Endothelial cell of umbilical vein (primary cell): Measurements from ENCODE around the gene YY1. TPM values are rescaled to one million over a fixed set of nuclear protein-coding genes. Genes with fewer than 3 reads are reported as not detected.

Experiments
- BruUV-seq: library from RNA; stranded (reverse); fragments of 400-500 nt; replicated peaks from 2 replicates; lab custom pipeline; 2021; lab: Mats Ljungman, UMichigan
- CTCF ChIA-PET: fragments of 300-600, 350-600 bp; sonication (Branson Sonifier 250); formaldehyde crosslinking; loops from one replicate; lab custom pipeline; 2021; ENCODE audit warnings: antibody characterized with exemption, inconsistent platforms; lab: Charles Lee
- POLR2A ChIA-PET: fragments of 300-600, 350-600 bp; sonication (Branson Sonifier 250); formaldehyde crosslinking; loops from one replicate; lab custom pipeline; 2021; ENCODE audit warnings: antibody characterized with exemption, inconsistent platforms; lab: Charles Lee
- DNase-seq: peaks from one replicate; pipeline ENCODE4 v3.0.0-alpha.2; 2011; ENCODE audit warnings: low read depth, low spot score
- FAIRE-seq: peaks from 2 replicates; lab custom pipeline; 2011; peaks lifted over from hg19 to GRCh38; lab: Jason Lieb, UNC
- H2AFZ ChIP-seq: 2 replicates; pipeline ENCODE4 v1.6.0; 2012; ENCODE audit warnings: low read depth, low read length, control low read depth, inconsistent platforms
- H3K27ac ChIP-seq: 2 replicates; pipeline ENCODE4 v1.5.1; 2011; ENCODE audit warnings: low read depth, mild to moderate bottlenecking, control low read depth, low read length, moderate library complexity; ENCODE audit not compliant: insufficient read depth
- H3K27me3 ChIP-seq, 2 experiments: 2 replicates each; pipeline versions ENCODE4 v1.6.0 to v1.6.1; 2011; ENCODE audit warnings: low read length in 2 of 2, mixed read lengths in 1 of 2; ENCODE audit not compliant: control insufficient read depth in 2 of 2, insufficient read depth in 2 of 2
- H3K36me3 ChIP-seq, 2 experiments: 2 replicates in 1 of 2; 3 replicates in 1 of 2; pipeline ENCODE4 v1.5.1; 2011; ENCODE audit warnings: low read length in 2 of 2, mild to moderate bottlenecking in 1 of 2, moderate library complexity in 1 of 2; ENCODE audit not compliant: control insufficient read depth in 2 of 2, insufficient read depth in 2 of 2; ENCODE audit errors: extremely low read depth in 1 of 2
- H3K4me1 ChIP-seq: 3 replicates; pipeline ENCODE4 v1.5.1; 2011; ENCODE audit warnings: mild to moderate bottlenecking, low read length; ENCODE audit not compliant: control insufficient read depth, insufficient read depth; ENCODE audit errors: extremely low read depth
- H3K4me2 ChIP-seq: 2 replicates; pipeline ENCODE4 v1.6.1; 2011; ENCODE audit warnings: low read length, control low read depth, mixed read lengths; ENCODE audit not compliant: insufficient read depth
- H3K4me3 ChIP-seq, 3 experiments: fragments of 200-600 bp in 1 of 3; sonication (generic), shearing (Covaris generic) in 1 of 3; replicated peaks in 1 of 3; 2 replicates each; pipeline ENCODE4 v1.5.1; 2011 to 2016; ENCODE audit warnings: control low read depth in 3 of 3, low read length in 3 of 3, mild to moderate bottlenecking in 2 of 3, inconsistent platforms in 1 of 3, low read depth in 1 of 3, moderate library complexity in 1 of 3; ENCODE audit not compliant: insufficient read depth in 1 of 3
- H3K79me2 ChIP-seq: 2 replicates; pipeline ENCODE4 v1.6.0; 2012; ENCODE audit warnings: low read length, inconsistent platforms; ENCODE audit not compliant: control insufficient read depth, insufficient read depth
- H3K9ac ChIP-seq: replicated peaks from 2 replicates; pipeline ENCODE3; 2011; ENCODE audit warnings: low read length, control low read depth; ENCODE audit not compliant: insufficient read depth; ENCODE audit errors: extremely low read depth
- H3K9me1 ChIP-seq: replicated peaks from 3 replicates; pipeline ENCODE4 v1.6.0; 2011; ENCODE audit warnings: mild to moderate bottlenecking, low read length; ENCODE audit not compliant: control insufficient read depth, insufficient read depth; ENCODE audit errors: extremely low read depth
- H3K9me3 ChIP-seq: replicated peaks from 2 replicates; pipeline ENCODE4 v1.5.1; 2012; ENCODE audit warnings: low read length, inconsistent platforms; ENCODE audit not compliant: control insufficient read depth, insufficient read depth
- H4K20me1 ChIP-seq: replicated peaks from 2 replicates; pipeline ENCODE3; 2011; ENCODE audit warnings: mild to moderate bottlenecking, low read length; ENCODE audit not compliant: control insufficient read depth, insufficient read depth; ENCODE audit errors: extremely low read depth
- EZH2 ChIP-seq: IDR thresholded peaks from 2 replicates; pipeline ENCODE4 v1.6.1; 2012; ENCODE audit warnings: borderline replicate concordance, low read depth, mild to moderate bottlenecking, moderate library complexity, low read length, inconsistent platforms; ENCODE audit not compliant: severe bottlenecking
- FOS ChIP-seq: IDR thresholded peaks from 2 replicates; pipeline ENCODE4 v1.6.1; 2011; ENCODE audit warnings: mild to moderate bottlenecking, low read length, moderate library complexity, borderline replicate concordance; ENCODE audit not compliant: insufficient read depth
- JUN ChIP-seq: IDR thresholded peaks from 2 replicates; pipeline ENCODE4 v1.6.1; 2011; ENCODE audit warnings: borderline replicate concordance, low read depth; ENCODE audit not compliant: insufficient read length, insufficient read depth
- MAX ChIP-seq: IDR thresholded peaks from 2 replicates; pipeline ENCODE4 v1.6.1; 2011; ENCODE audit not compliant: insufficient read depth, insufficient read length
- MYC ChIP-seq: IDR thresholded peaks from one replicate; pipeline ENCODE4 v1.6.1; 2011; ENCODE audit warnings: mild to moderate bottlenecking, low read depth, low read length
- POLR2AphosphoS5 ChIP-seq: IDR thresholded peaks from 2 replicates; pipeline ENCODE4 v1.6.1; 2012; ENCODE audit warnings: low read depth, mild to moderate bottlenecking, control low read depth, low read length, moderate library complexity; ENCODE audit not compliant: insufficient read depth
- dilution Hi-C: fragments of 300-500 bp; cut with MboI; formaldehyde crosslinking; loops from one replicate; pipeline ENCODE4 v1.15.0; 2019; ENCODE audit warnings: low sequenced_read_pairs; ENCODE audit not compliant: extremely low pct_ligation_motif_present
- intact Hi-C: fragments of 100-400 bp; cut with micrococcal nuclease; formaldehyde crosslinking; loops from one replicate; pipeline ENCODE4 v1.10.0; 2022
- polyA plus RNA-seq, 4 experiments: library from polyadenylated mRNA; depleted of rRNA in 3 of 4; stranded (reverse) in 3 of 4; unstranded in 1 of 4; fragments of >200 nt; gene quantifications; 2 replicates each; pipeline versions ENCODE4 v1.2.1 to v1.2.3, GENCODE V29; 2011 to 2012; ENCODE audit warnings: missing spikeins in 1 of 4
- total RNA-seq: library from RNA; stranded (reverse); gene quantifications from 2 replicates; pipeline ENCODE4 v1.2.3, GENCODE V29; 2021
- TF ChIP-seq, protein P1 (sequence below), 2 donors: IDR thresholded peaks; 1 replicate in 1 of 2; 2 replicates in 1 of 2; pipeline ENCODE4 v1.5.1; 2011; ENCODE audit warnings: low read length in 2 of 2, mild to moderate bottlenecking in 2 of 2, moderate library complexity in 2 of 2, control low read depth in 1 of 2, inconsistent platforms in 1 of 2, low read depth in 1 of 2; ENCODE audit not compliant: insufficient read depth in 1 of 2; ENCODE audit errors: extremely low read depth in 1 of 2

YY1 gene
- total and polyA plus RNA-seq, 2 donors (not counting 3 experiments of a cell fraction or from before 2014, with no cell fraction given) = 23.5 to 78.6 TPM

GRCh38 chr14:100323121-100323941, 84.4 kb downstream of the YY1 start, which contains the start of gene SLC25A47:
TSS of gene SLC25A47 (plus strand) at chr14:100323339. CDS start at chr14:100323415, 76 bp downstream.
- intact Hi-C loops (no loop called here), dilution Hi-C loops (no loop called here)
- H2AFZ ChIP-seq = no peak within 1 kb of the TSS
- ChIA-PET CTCF (no interaction called here), POLR2A (interaction anchor here (1.0 kb wide), 1 partner anchor 9 kb away, joined by 4 read pairs; no protein-coding TSS in a partner anchor)
- no peak within 1 kb of the TSS for H3K4me3 ChIP-seq
- H3K4me1 ChIP-seq = no peaks in the 10 kb centered on the region
- no peaks in the 10 kb centered on the region for H3K79me2 ChIP-seq
- no peak within 1 kb of the TSS for H3K27ac ChIP-seq
- no peak for FAIRE-seq
- H3K36me3 ChIP-seq = no peaks in the 10 kb centered on the region
- H4K20me1 ChIP-seq = no peaks in the 10 kb centered on the region
- no peak within 1 kb of the TSS for H3K9ac ChIP-seq
- BruUV-seq = no TSS peak
- no peaks in the 10 kb centered on the region for H3K27me3 ChIP-seq
- H3K9me3 ChIP-seq = no peaks in the 10 kb centered on the region
- DNase-seq = no peak
- H3K9me1 ChIP-seq = no peaks in the 10 kb centered on the region
- no peak within 1 kb of the TSS for H3K4me2 ChIP-seq
- TF ChIP-seq EZH2 (no peak), FOS (no peak), JUN (no peak), MAX (no peak), MYC (no peak), POLR2AphosphoS5 (no peak)
- TF ChIP-seq, protein P1, sequence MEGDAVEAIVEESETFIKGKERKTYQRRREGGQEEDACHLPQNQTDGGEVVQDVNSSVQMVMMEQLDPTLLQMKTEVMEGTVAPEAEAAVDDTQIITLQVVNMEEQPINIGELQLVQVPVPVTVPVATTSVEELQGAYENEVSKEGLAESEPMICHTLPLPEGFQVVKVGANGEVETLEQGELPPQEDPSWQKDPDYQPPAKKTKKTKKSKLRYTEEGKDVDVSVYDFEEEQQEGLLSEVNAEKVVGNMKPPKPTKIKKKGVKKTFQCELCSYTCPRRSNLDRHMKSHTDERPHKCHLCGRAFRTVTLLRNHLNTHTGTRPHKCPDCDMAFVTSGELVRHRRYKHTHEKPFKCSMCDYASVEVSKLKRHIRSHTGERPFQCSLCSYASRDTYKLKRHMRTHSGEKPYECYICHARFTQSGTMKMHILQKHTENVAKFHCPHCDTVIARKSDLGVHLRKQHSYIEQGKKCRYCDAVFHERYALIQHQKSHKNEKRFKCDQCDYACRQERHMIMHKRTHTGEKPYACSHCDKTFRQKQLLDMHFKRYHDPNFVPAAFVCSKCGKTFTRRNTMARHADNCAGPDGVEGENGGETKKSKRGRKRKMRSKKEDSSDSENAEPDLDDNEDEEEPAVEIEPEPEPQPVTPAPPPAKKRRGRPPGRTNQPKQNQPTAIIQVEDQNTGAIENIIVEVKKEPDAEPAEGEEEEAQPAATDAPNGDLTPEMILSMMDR (IDR thresholded peaks at IDR 0.05; ENCODE audit: extremely low read depth in 1 of 2, insufficient read depth in 1 of 2, low read depth in 1 of 2, low read length in 2 of 2) = no peak
